Calu3 (cell line): ENCODE results near the gene SPDL1. TPM values are rescaled to one million over a fixed set of nuclear protein-coding genes. Genes with fewer than 3 reads are reported as not detected.

Source experiments
- BruUV-seq: library from RNA; stranded (reverse); fragments of 400-500 nt; replicated peaks from 2 replicates; lab custom pipeline; 2021; lab: Mats Ljungman, UMichigan
- CTCF ChIA-PET: fragments of 300-600 bp; sonication (Branson Sonifier 250); formaldehyde crosslinking; loops from one replicate; lab custom pipeline; 2022; ENCODE audit warnings: antibody characterized with exemption; lab: Charles Lee
- DNase-seq: peaks from one replicate; pipeline ENCODE4 v3.0.0; 2022
- H3K27ac Mint-ChIP-seq: one replicate; pipeline ENCODE4 v1.8.0; 2022; ENCODE audit warnings: mixed read lengths; ENCODE audit not compliant: unreplicated experiment
- H3K27me3 Mint-ChIP-seq: one replicate; pipeline ENCODE4 v1.8.0; 2022; ENCODE audit warnings: mixed read lengths; ENCODE audit not compliant: unreplicated experiment
- H3K36me3 Mint-ChIP-seq: one replicate; pipeline ENCODE4 v1.8.0; 2022; ENCODE audit warnings: mild to moderate bottlenecking, moderate library complexity, mixed read lengths; ENCODE audit not compliant: insufficient read depth, unreplicated experiment
- H3K4me1 Mint-ChIP-seq: one replicate; pipeline ENCODE4 v1.8.0; 2022; ENCODE audit warnings: mild to moderate bottlenecking, low read depth, mixed read lengths; ENCODE audit not compliant: unreplicated experiment
- H3K4me3 Mint-ChIP-seq: one replicate; pipeline ENCODE4 v1.8.0; 2022; ENCODE audit warnings: mild to moderate bottlenecking, low read depth, moderate library complexity, mixed read lengths; ENCODE audit not compliant: unreplicated experiment
- H3K9me3 Mint-ChIP-seq: one replicate; pipeline ENCODE4 v1.8.0; 2022; ENCODE audit warnings: low read depth, mixed read lengths; ENCODE audit not compliant: unreplicated experiment
- intact Hi-C: fragments of 100-400 bp; cut with micrococcal nuclease; formaldehyde crosslinking; loops from one replicate; pipeline ENCODE4 v1.10.0; 2022; ENCODE audit not compliant: unreplicated experiment
- total RNA-seq: library from RNA; stranded (reverse); gene quantifications from 2 replicates; pipeline ENCODE4 v1.2.3, GENCODE V29; 2022
- TF ChIP-seq, protein P1 (sequence below): fragments of 200-600 bp; IDR thresholded peaks from one replicate; pipeline ENCODE4 v1.8.0; 2022; ENCODE audit warnings: antibody characterized with exemption; ENCODE audit not compliant: unreplicated experiment

Gene SPDL1
- total RNA-seq, 1 experiment from 2014 or later = 45.8 TPM

DNA sequence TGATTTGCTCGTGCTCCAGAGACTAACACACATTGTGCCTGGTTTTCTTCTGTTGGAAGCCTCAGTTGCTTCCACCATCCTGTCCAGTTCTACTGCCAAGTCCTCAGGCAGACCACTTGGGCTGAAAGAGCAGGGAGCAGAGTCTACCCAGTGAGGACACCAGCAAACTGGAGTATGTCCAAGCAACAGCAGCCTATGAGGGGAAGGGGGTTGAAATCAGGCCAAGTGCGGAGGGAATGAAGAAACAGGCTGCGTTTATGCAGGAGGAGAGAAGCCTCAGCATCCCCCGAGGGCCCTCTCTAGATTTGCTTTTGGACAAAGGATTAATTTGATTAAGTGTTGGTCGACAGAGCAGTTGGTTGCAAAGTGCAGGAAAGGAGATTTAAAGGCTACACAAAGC is 68.0 kb downstream of the SPDL1 start:
- CTCF ChIA-PET = no interaction called here
- no peak overlapping the region for H3K4me3 Mint-ChIP-seq

DNA sequence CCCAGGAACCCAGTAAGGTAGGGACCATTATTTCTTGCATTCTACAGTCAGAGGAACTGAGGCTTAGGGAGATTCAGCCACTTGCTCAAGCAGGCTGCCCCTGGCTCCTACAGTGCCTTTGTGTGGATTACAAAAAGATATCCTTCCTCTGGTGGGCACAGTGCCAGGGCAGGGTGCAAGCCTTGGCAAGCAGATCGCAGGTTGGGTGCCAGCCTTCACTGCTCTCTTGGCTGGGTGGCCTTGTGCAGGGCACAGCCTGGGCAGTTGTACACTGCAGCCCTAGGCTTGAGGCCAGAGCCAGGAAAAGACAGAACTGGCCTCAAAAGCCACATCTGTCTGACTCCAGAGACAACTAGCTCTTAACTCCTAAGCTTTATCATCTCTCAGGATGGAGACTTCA is 68.5 kb downstream of the SPDL1 start:
- H3K27me3 Mint-ChIP-seq = peaks cover 27% of the 10 kb centered on the region
- CTCF ChIA-PET = no interaction called here
- no peak overlapping the region for H3K4me3 Mint-ChIP-seq
- no peak for DNase-seq
- intact Hi-C loops = no loop called here
- no TSS peak for BruUV-seq
- no peaks in the 10 kb centered on the region for H3K9me3 Mint-ChIP-seq
- TF ChIP-seq, protein P1, sequence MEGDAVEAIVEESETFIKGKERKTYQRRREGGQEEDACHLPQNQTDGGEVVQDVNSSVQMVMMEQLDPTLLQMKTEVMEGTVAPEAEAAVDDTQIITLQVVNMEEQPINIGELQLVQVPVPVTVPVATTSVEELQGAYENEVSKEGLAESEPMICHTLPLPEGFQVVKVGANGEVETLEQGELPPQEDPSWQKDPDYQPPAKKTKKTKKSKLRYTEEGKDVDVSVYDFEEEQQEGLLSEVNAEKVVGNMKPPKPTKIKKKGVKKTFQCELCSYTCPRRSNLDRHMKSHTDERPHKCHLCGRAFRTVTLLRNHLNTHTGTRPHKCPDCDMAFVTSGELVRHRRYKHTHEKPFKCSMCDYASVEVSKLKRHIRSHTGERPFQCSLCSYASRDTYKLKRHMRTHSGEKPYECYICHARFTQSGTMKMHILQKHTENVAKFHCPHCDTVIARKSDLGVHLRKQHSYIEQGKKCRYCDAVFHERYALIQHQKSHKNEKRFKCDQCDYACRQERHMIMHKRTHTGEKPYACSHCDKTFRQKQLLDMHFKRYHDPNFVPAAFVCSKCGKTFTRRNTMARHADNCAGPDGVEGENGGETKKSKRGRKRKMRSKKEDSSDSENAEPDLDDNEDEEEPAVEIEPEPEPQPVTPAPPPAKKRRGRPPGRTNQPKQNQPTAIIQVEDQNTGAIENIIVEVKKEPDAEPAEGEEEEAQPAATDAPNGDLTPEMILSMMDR = no peak
- no peaks in the 10 kb centered on the region for H3K36me3 Mint-ChIP-seq
- H3K27ac Mint-ChIP-seq = no peak overlapping the region
- H3K4me1 Mint-ChIP-seq = no peaks in the 10 kb centered on the region

More for the DNA sequence above, 68.0 kb downstream of the SPDL1 start:
- Mint-ChIP-seq H3K4me1 (no peaks in the 10 kb centered on the region), H3K36me3 (no peaks in the 10 kb centered on the region), H3K27ac (no peak overlapping the region), H3K9me3 (no peaks in the 10 kb centered on the region), H3K27me3 (peaks cover 33% of the 10 kb centered on the region)
- intact Hi-C loops = no loop called here
- TF ChIP-seq, protein P1 = no peak
- no peak for DNase-seq
- no TSS peak for BruUV-seq

DNA sequence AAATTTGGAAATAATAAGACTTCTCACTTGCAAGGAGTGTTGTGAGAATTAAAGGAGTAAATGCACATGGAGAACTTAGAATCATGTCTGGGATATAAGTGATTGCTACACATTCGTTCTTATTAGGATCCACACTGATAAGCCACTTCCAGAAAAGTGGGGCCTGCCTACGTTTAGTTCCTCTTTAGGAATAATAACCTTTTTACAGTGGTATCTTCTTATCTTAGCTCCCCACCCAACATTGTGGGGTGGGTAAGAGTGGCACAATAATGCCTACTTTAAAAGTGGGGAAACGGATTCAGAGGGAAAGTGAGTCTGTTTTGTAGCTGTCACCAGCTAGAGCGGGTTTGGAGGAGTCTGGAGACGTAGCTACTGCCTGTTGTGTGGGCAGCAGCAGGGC is 69.5 kb downstream of the SPDL1 start:
- H3K4me3 Mint-ChIP-seq = no peak overlapping the region
- CTCF ChIA-PET = no interaction called here
- no peak for DNase-seq
- no peak overlapping the region for H3K27ac Mint-ChIP-seq
- TF ChIP-seq, protein P1 = no peak
- no TSS peak for BruUV-seq
- H3K4me1 Mint-ChIP-seq = no peaks in the 10 kb centered on the region
- intact Hi-C loops = no loop called here
- no peaks in the 10 kb centered on the region for H3K36me3 Mint-ChIP-seq
- no peaks in the 10 kb centered on the region for H3K9me3 Mint-ChIP-seq
- H3K27me3 Mint-ChIP-seq = peaks cover 17% of the 10 kb centered on the region

Other genes starting within 250 kb of the SPDL1 start
- not detected in 2 replicates for gene DOCK2, start 53.5 kb downstream of the SPDL1 start, total RNA-seq